Endothelial cell of umbilical vein (primary cell): Measurements from ENCODE around the gene CWC27. TPM values are rescaled to one million over a fixed set of nuclear protein-coding genes. Genes with fewer than 3 reads are reported as not detected.

Source experiments
- BruUV-seq: library from RNA; stranded (reverse); fragments of 400-500 nt; replicated peaks from 2 replicates; lab custom pipeline; 2021; lab: Mats Ljungman, UMichigan
- CTCF ChIA-PET: fragments of 300-600, 350-600 bp; sonication (Branson Sonifier 250); formaldehyde crosslinking; loops from one replicate; lab custom pipeline; 2021; ENCODE audit warnings: antibody characterized with exemption, inconsistent platforms; lab: Charles Lee
- POLR2A ChIA-PET: fragments of 300-600, 350-600 bp; sonication (Branson Sonifier 250); formaldehyde crosslinking; loops from one replicate; lab custom pipeline; 2021; ENCODE audit warnings: antibody characterized with exemption, inconsistent platforms; lab: Charles Lee
- DNase-seq: peaks from one replicate; pipeline ENCODE4 v3.0.0-alpha.2; 2011; ENCODE audit warnings: low read depth, low spot score
- FAIRE-seq: peaks from 2 replicates; lab custom pipeline; 2011; peaks lifted over from hg19 to GRCh38; lab: Jason Lieb, UNC
- H2AFZ ChIP-seq: 2 replicates; pipeline ENCODE4 v1.6.0; 2012; ENCODE audit warnings: low read depth, low read length, control low read depth, inconsistent platforms
- H3K27ac ChIP-seq: 2 replicates; pipeline ENCODE4 v1.5.1; 2011; ENCODE audit warnings: low read depth, mild to moderate bottlenecking, control low read depth, low read length, moderate library complexity; ENCODE audit not compliant: insufficient read depth
- H3K27me3 ChIP-seq, 2 experiments: 2 replicates each; pipeline versions ENCODE4 v1.6.0 to v1.6.1; 2011; ENCODE audit warnings: low read length in 2 of 2, mixed read lengths in 1 of 2; ENCODE audit not compliant: control insufficient read depth in 2 of 2, insufficient read depth in 2 of 2
- H3K36me3 ChIP-seq, 2 experiments: 2 replicates in 1 of 2; 3 replicates in 1 of 2; pipeline ENCODE4 v1.5.1; 2011; ENCODE audit warnings: low read length in 2 of 2, mild to moderate bottlenecking in 1 of 2, moderate library complexity in 1 of 2; ENCODE audit not compliant: control insufficient read depth in 2 of 2, insufficient read depth in 2 of 2; ENCODE audit errors: extremely low read depth in 1 of 2
- H3K4me1 ChIP-seq: 3 replicates; pipeline ENCODE4 v1.5.1; 2011; ENCODE audit warnings: mild to moderate bottlenecking, low read length; ENCODE audit not compliant: control insufficient read depth, insufficient read depth; ENCODE audit errors: extremely low read depth
- H3K4me2 ChIP-seq: 2 replicates; pipeline ENCODE4 v1.6.1; 2011; ENCODE audit warnings: low read length, control low read depth, mixed read lengths; ENCODE audit not compliant: insufficient read depth
- H3K4me3 ChIP-seq, 3 experiments: fragments of 200-600 bp in 1 of 3; sonication (generic), shearing (Covaris generic) in 1 of 3; replicated peaks in 1 of 3; 2 replicates each; pipeline ENCODE4 v1.5.1; 2011 to 2016; ENCODE audit warnings: control low read depth in 3 of 3, low read length in 3 of 3, mild to moderate bottlenecking in 2 of 3, inconsistent platforms in 1 of 3, low read depth in 1 of 3, moderate library complexity in 1 of 3; ENCODE audit not compliant: insufficient read depth in 1 of 3
- H3K79me2 ChIP-seq: 2 replicates; pipeline ENCODE4 v1.6.0; 2012; ENCODE audit warnings: low read length, inconsistent platforms; ENCODE audit not compliant: control insufficient read depth, insufficient read depth
- H3K9ac ChIP-seq: replicated peaks from 2 replicates; pipeline ENCODE3; 2011; ENCODE audit warnings: low read length, control low read depth; ENCODE audit not compliant: insufficient read depth; ENCODE audit errors: extremely low read depth
- H3K9me1 ChIP-seq: replicated peaks from 3 replicates; pipeline ENCODE4 v1.6.0; 2011; ENCODE audit warnings: mild to moderate bottlenecking, low read length; ENCODE audit not compliant: control insufficient read depth, insufficient read depth; ENCODE audit errors: extremely low read depth
- H3K9me3 ChIP-seq: replicated peaks from 2 replicates; pipeline ENCODE4 v1.5.1; 2012; ENCODE audit warnings: low read length, inconsistent platforms; ENCODE audit not compliant: control insufficient read depth, insufficient read depth
- H4K20me1 ChIP-seq: replicated peaks from 2 replicates; pipeline ENCODE3; 2011; ENCODE audit warnings: mild to moderate bottlenecking, low read length; ENCODE audit not compliant: control insufficient read depth, insufficient read depth; ENCODE audit errors: extremely low read depth
- CTCF ChIP-seq, 2 donors: IDR thresholded peaks; 1 replicate in 1 of 2; 2 replicates in 1 of 2; pipeline ENCODE4 v1.5.1; 2011; ENCODE audit warnings: low read length in 2 of 2, mild to moderate bottlenecking in 2 of 2, moderate library complexity in 2 of 2, control low read depth in 1 of 2, inconsistent platforms in 1 of 2, low read depth in 1 of 2; ENCODE audit not compliant: insufficient read depth in 1 of 2; ENCODE audit errors: extremely low read depth in 1 of 2
- EZH2 ChIP-seq: IDR thresholded peaks from 2 replicates; pipeline ENCODE4 v1.6.1; 2012; ENCODE audit warnings: borderline replicate concordance, low read depth, mild to moderate bottlenecking, moderate library complexity, low read length, inconsistent platforms; ENCODE audit not compliant: severe bottlenecking
- FOS ChIP-seq: IDR thresholded peaks from 2 replicates; pipeline ENCODE4 v1.6.1; 2011; ENCODE audit warnings: mild to moderate bottlenecking, low read length, moderate library complexity, borderline replicate concordance; ENCODE audit not compliant: insufficient read depth
- GATA2 ChIP-seq: IDR thresholded peaks from 2 replicates; pipeline ENCODE4 v1.7.0; 2011; ENCODE audit warnings: low read depth, mild to moderate bottlenecking, moderate library complexity, mixed read lengths, low read length; ENCODE audit not compliant: insufficient read length, insufficient read depth
- JUN ChIP-seq: IDR thresholded peaks from 2 replicates; pipeline ENCODE4 v1.6.1; 2011; ENCODE audit warnings: borderline replicate concordance, low read depth; ENCODE audit not compliant: insufficient read length, insufficient read depth
- MAX ChIP-seq: IDR thresholded peaks from 2 replicates; pipeline ENCODE4 v1.6.1; 2011; ENCODE audit not compliant: insufficient read depth, insufficient read length
- MYC ChIP-seq: IDR thresholded peaks from one replicate; pipeline ENCODE4 v1.6.1; 2011; ENCODE audit warnings: mild to moderate bottlenecking, low read depth, low read length
- POLR2A ChIP-seq: IDR thresholded peaks from 2 replicates; pipeline ENCODE4 v1.6.1; 2012; ENCODE audit warnings: low read depth, mild to moderate bottlenecking, control low read depth, low read length
- POLR2AphosphoS5 ChIP-seq: IDR thresholded peaks from 2 replicates; pipeline ENCODE4 v1.6.1; 2012; ENCODE audit warnings: low read depth, mild to moderate bottlenecking, control low read depth, low read length, moderate library complexity; ENCODE audit not compliant: insufficient read depth
- dilution Hi-C: fragments of 300-500 bp; cut with MboI; formaldehyde crosslinking; loops from one replicate; pipeline ENCODE4 v1.15.0; 2019; ENCODE audit warnings: low sequenced_read_pairs; ENCODE audit not compliant: extremely low pct_ligation_motif_present
- intact Hi-C: fragments of 100-400 bp; cut with micrococcal nuclease; formaldehyde crosslinking; loops from one replicate; pipeline ENCODE4 v1.10.0; 2022
- polyA plus RNA-seq, 4 experiments: library from polyadenylated mRNA; depleted of rRNA in 3 of 4; stranded (reverse) in 3 of 4; unstranded in 1 of 4; fragments of >200 nt; gene quantifications; 2 replicates each; pipeline versions ENCODE4 v1.2.1 to v1.2.3, GENCODE V29; 2011 to 2012; ENCODE audit warnings: missing spikeins in 1 of 4
- total RNA-seq: library from RNA; stranded (reverse); gene quantifications from 2 replicates; pipeline ENCODE4 v1.2.3, GENCODE V29; 2021

Gene CWC27
- total and polyA plus RNA-seq, 2 donors (not counting 3 experiments of a cell fraction or from before 2014, with no cell fraction given), result 11.9 to 23.8 TPM

- no peaks in the 10 kb centered on the region for H4K20me1 ChIP-seq
- no peaks in the 10 kb centered on the region for H3K27me3 ChIP-seq
- FAIRE-seq (no peak), DNase-seq (no peak)
- H3K36me3 ChIP-seq, result no peaks in the 10 kb centered on the region
- BruUV-seq, result no TSS peak
- intact Hi-C loops, result no loop called here
- H3K27ac ChIP-seq, result no peak overlapping the region
- no peaks in the 10 kb centered on the region for H3K4me1 ChIP-seq
- no peaks in the 10 kb centered on the region for H3K9me1 ChIP-seq
- H3K9ac ChIP-seq, result no peak overlapping the region
- no peak for TF ChIP-seq CTCF (IDR thresholded peaks at IDR 0.05; ENCODE audit: extremely low read depth in 1 of 2, insufficient read depth in 1 of 2, low read depth in 1 of 2, low read length in 2 of 2)
- no peak for TF ChIP-seq EZH2
- TF ChIP-seq POLR2A, result no peak
- TF ChIP-seq MYC, result no peak
- TF ChIP-seq FOS, result no peak
- TF ChIP-seq POLR2AphosphoS5, result no peak
- no peak for TF ChIP-seq JUN
- no peak for TF ChIP-seq GATA2
- no peak for TF ChIP-seq MAX
- dilution Hi-C loops, result no loop called here
- no peaks in the 10 kb centered on the region for H3K9me3 ChIP-seq
- ChIA-PET CTCF (interaction anchor here (0.6 to 3.5 kb wide), 2 partner anchors 9 to 510 kb away, joined by 3 to 26 read pairs; no protein-coding TSS in a partner anchor), POLR2A (no interaction called here)
- H3K4me3 ChIP-seq, result no peak overlapping the region
- no peaks in the 10 kb centered on the region for H3K79me2 ChIP-seq
- no peak overlapping the region for H3K4me2 ChIP-seq
- no peak overlapping the region for H2AFZ ChIP-seq
These were observed 204.5 kb downstream of the CWC27 start for GRCh38 chr5:64973215-64973614.
